Liver (tissue), 9 donors: Measurements from ENCODE around the gene MYOM1. TPM values are rescaled to one million over a fixed set of nuclear protein-coding genes. Genes with fewer than 3 reads are reported as not detected.
"Not testable (repeated sequence)": the region's sequence is repeated elsewhere in the genome, so short reads cannot be mapped to it uniquely, and the experiment has no call there.

Experiments
- DNase-seq: peaks from one replicate; pipeline ENCODE4 v3.0.0-alpha.2; 2017; ENCODE audit warnings: low spot score
- H3K27ac ChIP-seq, 2 donors: one replicate each; pipeline ENCODE4 v1.7.0; 2013; ENCODE audit warnings: inconsistent platforms in 2 of 2, low read length in 2 of 2, control low read depth in 1 of 2, low read depth in 1 of 2, mild to moderate bottlenecking in 1 of 2
- H3K27me3 ChIP-seq, 4 donors: one replicate each; pipeline versions ENCODE4 v1.6.1 to v1.7.0; 2013; ENCODE audit warnings: low read length in 3 of 4, inconsistent platforms in 1 of 4, mild to moderate bottlenecking in 1 of 4, moderate library complexity in 1 of 4; ENCODE audit not compliant: control insufficient read depth in 4 of 4, insufficient read depth in 4 of 4
- H3K36me3 ChIP-seq, 4 donors: one replicate each; pipeline versions ENCODE4 v1.6.1 to v1.7.0; 2013; ENCODE audit warnings: low read length in 3 of 4, mild to moderate bottlenecking in 3 of 4, low read depth in 1 of 4, moderate library complexity in 1 of 4; ENCODE audit not compliant: control insufficient read depth in 4 of 4, insufficient read depth in 3 of 4
- H3K4me1 ChIP-seq, 4 donors: one replicate each; pipeline versions ENCODE4 v1.6.1 to v1.7.0; 2013; ENCODE audit warnings: low read length in 3 of 4, mild to moderate bottlenecking in 3 of 4, moderate library complexity in 1 of 4; ENCODE audit not compliant: control insufficient read depth in 4 of 4, insufficient read depth in 4 of 4
- H3K4me3 ChIP-seq, 3 donors: one replicate each; pipeline versions ENCODE4 v1.6.1 to v1.7.0; 2013; ENCODE audit warnings: low read length in 3 of 3, control low read depth in 1 of 3, low read depth in 1 of 3, mild to moderate bottlenecking in 1 of 3
- H3K9ac ChIP-seq, 2 donors: one replicate each; pipeline ENCODE4 v1.7.0; 2013; ENCODE audit warnings: low read length in 2 of 2, mild to moderate bottlenecking in 2 of 2, moderate library complexity in 2 of 2, control low read depth in 1 of 2, low read depth in 1 of 2
- H3K9me3 ChIP-seq, 4 donors: one replicate each; pipeline versions ENCODE4 v1.6.1 to v1.7.0; 2013; ENCODE audit warnings: low read length in 3 of 4; ENCODE audit not compliant: control insufficient read depth in 4 of 4
- ATF3 ChIP-seq: IDR thresholded peaks from 2 replicates; pipeline ENCODE4 v1.6.1; 2016; ENCODE audit warnings: antibody characterized with exemption
- CTCF ChIP-seq: fragments of 150-350 bp; IDR thresholded peaks from 2 replicates; pipeline ENCODE4 v1.5.1; 2017; ENCODE audit warnings: improper control_type of control experiment, low read depth, low read length; ENCODE audit not compliant: missing input control
- EGR1 ChIP-seq, 2 donors: IDR thresholded peaks; 2 replicates each; pipeline ENCODE4 v1.6.1; 2016 to 2018; ENCODE audit warnings: antibody characterized with exemption in 2 of 2, low read depth in 2 of 2
- FOXA1 ChIP-seq: IDR thresholded peaks from 2 replicates; pipeline ENCODE4 v1.6.1; 2016; ENCODE audit warnings: antibody characterized with exemption
- FOXA2 ChIP-seq: IDR thresholded peaks from 2 replicates; pipeline ENCODE4 v1.6.1; 2016; ENCODE audit warnings: antibody characterized with exemption
- GABPA ChIP-seq, 2 donors: IDR thresholded peaks in 1 of 2; conservative IDR thresholded peaks in 1 of 2; 2 replicates each; pipeline ENCODE4 v1.6.1; 2016; ENCODE audit warnings: antibody characterized with exemption in 2 of 2, mild to moderate bottlenecking in 1 of 2, moderate library complexity in 1 of 2
- HNF4A ChIP-seq, 2 donors: conservative IDR thresholded peaks; 2 replicates each; pipeline ENCODE4 v1.6.1; 2016; ENCODE audit warnings: antibody characterized with exemption in 2 of 2, mild to moderate bottlenecking in 2 of 2
- HNF4G ChIP-seq: IDR thresholded peaks from 2 replicates; pipeline ENCODE4 v1.6.1; 2016; ENCODE audit warnings: antibody characterized with exemption
- JUND ChIP-seq, 2 donors: IDR thresholded peaks; 2 replicates each; pipeline ENCODE4 v1.6.1; 2016; ENCODE audit warnings: antibody characterized with exemption in 2 of 2
- MAX ChIP-seq: IDR thresholded peaks from 2 replicates; pipeline ENCODE4 v1.6.1; 2016; ENCODE audit warnings: antibody characterized with exemption
- NR2F2 ChIP-seq: IDR thresholded peaks from 2 replicates; pipeline ENCODE4 v1.6.1; 2016; ENCODE audit warnings: antibody characterized with exemption
- RAD21 ChIP-seq, 2 donors: IDR thresholded peaks; 2 replicates each; pipeline ENCODE4 v1.6.1; 2016; ENCODE audit warnings: antibody characterized with exemption in 2 of 2, mild to moderate bottlenecking in 2 of 2
- REST ChIP-seq: IDR thresholded peaks from 2 replicates; pipeline ENCODE4 v1.6.1; 2016; ENCODE audit warnings: antibody characterized with exemption, mild to moderate bottlenecking
- RXRA ChIP-seq, 2 donors: IDR thresholded peaks; 2 replicates each; pipeline ENCODE4 v1.6.1; 2017 to 2018; ENCODE audit warnings: antibody characterized with exemption in 2 of 2, mild to moderate bottlenecking in 1 of 2
- SP1 ChIP-seq: IDR thresholded peaks from 2 replicates; pipeline ENCODE4 v1.6.1; 2018; ENCODE audit warnings: antibody characterized with exemption, mild to moderate bottlenecking
- TAF1 ChIP-seq: conservative IDR thresholded peaks from 2 replicates; pipeline ENCODE4 v1.6.1; 2016; ENCODE audit warnings: antibody characterized with exemption, mild to moderate bottlenecking
- YY1 ChIP-seq: IDR thresholded peaks from 2 replicates; pipeline ENCODE4 v1.6.1; 2016; ENCODE audit warnings: antibody characterized with exemption, mild to moderate bottlenecking
- WGBS: extraction: QIAGEN DNeasy Blood & Tissue Kit; methylation state at CpG from one replicate; pipeline ENCODE4 v1.1.7; 2013; 5-methylcytosine and 5-hydroxymethylcytosine counted together
- polyA plus RNA-seq, 2 donors: library from polyadenylated mRNA; stranded (reverse) in 1 of 2; unstranded in 1 of 2; fragments of 200-250 nt in 1 of 2; fragments of >200 nt in 1 of 2; fragmentation: Nextera tagmentation in 1 of 2; extraction: Ambion mirVana in 1 of 2; gene quantifications; one replicate each; pipeline versions ENCODE4 v1.2.1 to v1.2.3, GENCODE V29; 2013 to 2015
- total RNA-seq, 2 donors: library from RNA; depleted of rRNA; stranded (reverse); fragments of >200 nt; gene quantifications; one replicate each; pipeline ENCODE4 v1.2.3, GENCODE V29; 2014
- TF ChIP-seq, protein P1 (sequence below): IDR thresholded peaks from 2 replicates; pipeline ENCODE4 v1.6.1; 2016; ENCODE audit warnings: antibody characterized with exemption
- donor health status: healthy.
- donor health status: healthy.
- donor health status: healthy.
- donor health status: healthy.
- donor health status: healthy.

MYOM1 gene
- total and polyA plus RNA-seq, 4 donors: 10.1 to 48.4 (median 21.3) TPM

DNA sequence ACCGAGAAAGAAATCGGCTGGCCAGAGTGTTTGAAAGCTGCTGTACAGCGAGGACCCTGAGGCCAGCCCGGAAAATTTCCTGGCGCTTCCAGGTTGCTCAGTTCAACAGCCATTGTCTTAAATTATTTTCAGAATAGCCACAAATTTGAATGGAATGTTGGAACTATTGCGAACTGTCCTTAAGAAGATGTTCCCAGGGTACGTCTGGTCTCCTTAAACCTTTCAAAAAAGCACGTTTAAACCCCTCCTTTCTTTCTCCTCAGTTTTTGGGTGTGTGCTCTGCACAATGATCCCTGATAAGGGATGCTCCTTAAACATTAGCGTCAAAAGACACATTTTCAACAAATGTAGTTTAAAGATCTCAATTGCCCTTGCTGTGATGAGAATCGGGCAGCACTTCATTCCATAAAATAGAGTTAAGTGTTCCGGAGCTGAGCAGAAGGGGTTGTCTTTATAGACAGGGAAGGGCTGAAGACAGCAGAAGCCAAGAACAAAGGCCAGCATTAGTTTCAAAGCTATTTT is 192.3 kb downstream of the MYOM1 start:
- WGBS: 86% methylated on average over 11 of the region's 11 CpGs
- Histone ChIP-seq H3K4me3 (no peak overlapping the region), H3K9ac (no peak overlapping the region), H3K27ac (no peak overlapping the region), H3K27me3 (no peaks in the 10 kb centered on the region), H3K4me1 (no peaks in the 10 kb centered on the region), H3K9me3 (no peaks in the 10 kb centered on the region), H3K36me3 (no peaks in the 10 kb centered on the region)
- no peak for TF ChIP-seq EGR1 (IDR thresholded peaks at IDR 0.05; ENCODE audit: low read depth in 2 of 2)
- no peak for DNase-seq

- no peaks in the 10 kb centered on the region for H3K4me1 ChIP-seq
- no peaks in the 10 kb centered on the region for H3K9me3 ChIP-seq
Observed at GRCh38 chr18:3025544-3025943, 194.2 kb downstream of the MYOM1 start.

GRCh38 chr18:3023603-3024002 is 196.2 kb downstream of the MYOM1 start:
- not testable (repeated sequence) for H3K9me3 ChIP-seq, DNase-seq, H3K36me3 ChIP-seq, H3K9ac ChIP-seq, H3K27me3 ChIP-seq, H3K4me3 ChIP-seq, H3K27ac ChIP-seq, H3K4me1 ChIP-seq
- 94% methylated on average over 5 of the region's 5 CpGs for WGBS

More at GRCh38 chr18:3025544-3025943, 194.2 kb downstream of the MYOM1 start:
- DNase-seq: no peak
- Histone ChIP-seq H3K9ac (no peak overlapping the region), H3K27ac (no peak overlapping the region), H3K36me3 (no peaks in the 10 kb centered on the region), H3K4me3 (no peak overlapping the region), H3K27me3 (no peaks in the 10 kb centered on the region)
- 80% methylated on average over 2 of the region's 2 CpGs for WGBS
- TF ChIP-seq TAF1 (no peak), FOXA1 (no peak), EGR1 (IDR thresholded peaks at IDR 0.05; ENCODE audit: low read depth in 2 of 2) (no peak), ATF3 (no peak), HNF4G (no peak), NR2F2 (no peak), JUND (IDR thresholded peaks at IDR 0.05) (no peak), SP1 (no peak), FOXA2 (no peak), REST (no peak), HNF4A (conservative IDR thresholded peaks at IDR 0.05) (no peak), MAX (no peak), CTCF (no peak), RXRA (IDR thresholded peaks at IDR 0.05) (no peak), GABPA (IDR thresholded peaks at IDR 0.05 in 1 of 2, conservative IDR thresholded peaks at IDR 0.05 in 1 of 2) (no peak), YY1 (no peak), RAD21 (IDR thresholded peaks at IDR 0.05) (no peak)
- TF ChIP-seq, protein P1, sequence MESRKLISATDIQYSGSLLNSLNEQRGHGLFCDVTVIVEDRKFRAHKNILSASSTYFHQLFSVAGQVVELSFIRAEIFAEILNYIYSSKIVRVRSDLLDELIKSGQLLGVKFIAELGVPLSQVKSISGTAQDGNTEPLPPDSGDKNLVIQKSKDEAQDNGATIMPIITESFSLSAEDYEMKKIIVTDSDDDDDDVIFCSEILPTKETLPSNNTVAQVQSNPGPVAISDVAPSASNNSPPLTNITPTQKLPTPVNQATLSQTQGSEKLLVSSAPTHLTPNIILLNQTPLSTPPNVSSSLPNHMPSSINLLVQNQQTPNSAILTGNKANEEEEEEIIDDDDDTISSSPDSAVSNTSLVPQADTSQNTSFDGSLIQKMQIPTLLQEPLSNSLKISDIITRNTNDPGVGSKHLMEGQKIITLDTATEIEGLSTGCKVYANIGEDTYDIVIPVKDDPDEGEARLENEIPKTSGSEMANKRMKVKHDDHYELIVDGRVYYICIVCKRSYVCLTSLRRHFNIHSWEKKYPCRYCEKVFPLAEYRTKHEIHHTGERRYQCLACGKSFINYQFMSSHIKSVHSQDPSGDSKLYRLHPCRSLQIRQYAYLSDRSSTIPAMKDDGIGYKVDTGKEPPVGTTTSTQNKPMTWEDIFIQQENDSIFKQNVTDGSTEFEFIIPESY: no peak
